Islet precursor cell (in vitro differentiated cells): Measurements from ENCODE around the gene CLIC1.

Experiments
- DNase-seq: peaks from one replicate; pipeline ENCODE4 v3.0.0-alpha.2; 2018

CLIC1 gene

GRCh38 chr6:31768363-31769257, 32.3 kb upstream of the CLIC1 start:
- no peak for DNase-seq

- DNase-seq, result no peak
These were observed 30.8 kb upstream of the CLIC1 start for GRCh38 chr6:31767096-31767645.

- peak; percentile 76 for DNase-seq
These were observed 29.8 kb upstream of the CLIC1 start for GRCh38 chr6:31765910-31766794.

- DNase-seq, result no peak
These were observed 29.2 kb upstream of the CLIC1 start for GRCh38 chr6:31765559-31765909.

- DNase-seq, result no peak
These were observed 27.9 kb upstream of the CLIC1 start for GRCh38 chr6:31764198-31764597.

GRCh38 chr6:31763619-31763940, 27.2 kb upstream of the CLIC1 start:
- no peak for DNase-seq

- DNase-seq, result no peak
These were observed 26.7 kb upstream of the CLIC1 start for GRCh38 chr6:31762878-31763618.

GRCh38 chr6:31762356-31762755, 26.0 kb upstream of the CLIC1 start, which contains the start of gene SAPCD1:
Gene SAPCD1, plus strand, starts transcription at chr6:31762656. Its CDS starts 399 bp downstream, at chr6:31763055.
- no peak for DNase-seq

GRCh38 chr6:31761343-31761742, 25.0 kb upstream of the CLIC1 start:
- DNase-seq, result no peak

- no peak for DNase-seq
These were observed 24.5 kb upstream of the CLIC1 start for GRCh38 chr6:31760790-31761189.

- no peak for DNase-seq
These were observed 22.0 kb upstream of the CLIC1 start for GRCh38 chr6:31758281-31758680.

- no peak for DNase-seq
These were observed 16.5 kb upstream of the CLIC1 start for GRCh38 chr6:31752739-31753319.

- no peak for DNase-seq
These were observed 14.2 kb upstream of the CLIC1 start for GRCh38 chr6:31750411-31751022.

- no peak for DNase-seq
These were observed 13.1 kb upstream of the CLIC1 start for GRCh38 chr6:31749301-31750036.

GRCh38 chr6:31744422-31744821, 8.1 kb upstream of the CLIC1 start:
- no peak for DNase-seq

- DNase-seq, result no peak
These were observed 6.6 kb upstream of the CLIC1 start for GRCh38 chr6:31742894-31743293.

GRCh38 chr6:31741815-31742214, 5.5 kb upstream of the CLIC1 start:
- DNase-seq, result no peak

GRCh38 chr6:31740397-31741223, 4.3 kb upstream of the CLIC1 start:
- no peak for DNase-seq

GRCh38 chr6:31739639-31740396, 3.5 kb upstream of the CLIC1 start, which contains the start of gene MSH5:
Gene MSH5, plus strand, starts transcription at chr6:31740005. Its CDS starts 462 bp downstream, at chr6:31740467.
- peak; percentile 100 for DNase-seq
